Testis (tissue), 2 donors: ENCODE measurements around the gene HGS.

Source experiments
- CTCF ChIP-seq, 3 experiments: fragments of 450-650 bp in 2 of 3; fragments of 200-600 bp in 1 of 3; sonication (generic) in 1 of 3; IDR thresholded peaks; one replicate each; pipeline ENCODE4 v1.5.1; 2016 to 2019; ENCODE audit warnings: antibody characterized with exemption in 3 of 3, mild to moderate bottlenecking in 2 of 3, moderate library complexity in 1 of 3
- POLR2A ChIP-seq: fragments of 450-650 bp; IDR thresholded peaks from one replicate; pipeline ENCODE4 v1.6.1; 2017; ENCODE audit warnings: antibody characterized with exemption, mild to moderate bottlenecking, moderate library complexity

GRCh38 chr17:81641825-81642489 lies 41.9 kb upstream of the HGS start:
- TF ChIP-seq POLR2A, result no peak
- no peak for TF ChIP-seq CTCF (IDR thresholded peaks at IDR 0.05)
